ENCODE data around the gene CCDC149.

Gene CCDC149

DNA sequence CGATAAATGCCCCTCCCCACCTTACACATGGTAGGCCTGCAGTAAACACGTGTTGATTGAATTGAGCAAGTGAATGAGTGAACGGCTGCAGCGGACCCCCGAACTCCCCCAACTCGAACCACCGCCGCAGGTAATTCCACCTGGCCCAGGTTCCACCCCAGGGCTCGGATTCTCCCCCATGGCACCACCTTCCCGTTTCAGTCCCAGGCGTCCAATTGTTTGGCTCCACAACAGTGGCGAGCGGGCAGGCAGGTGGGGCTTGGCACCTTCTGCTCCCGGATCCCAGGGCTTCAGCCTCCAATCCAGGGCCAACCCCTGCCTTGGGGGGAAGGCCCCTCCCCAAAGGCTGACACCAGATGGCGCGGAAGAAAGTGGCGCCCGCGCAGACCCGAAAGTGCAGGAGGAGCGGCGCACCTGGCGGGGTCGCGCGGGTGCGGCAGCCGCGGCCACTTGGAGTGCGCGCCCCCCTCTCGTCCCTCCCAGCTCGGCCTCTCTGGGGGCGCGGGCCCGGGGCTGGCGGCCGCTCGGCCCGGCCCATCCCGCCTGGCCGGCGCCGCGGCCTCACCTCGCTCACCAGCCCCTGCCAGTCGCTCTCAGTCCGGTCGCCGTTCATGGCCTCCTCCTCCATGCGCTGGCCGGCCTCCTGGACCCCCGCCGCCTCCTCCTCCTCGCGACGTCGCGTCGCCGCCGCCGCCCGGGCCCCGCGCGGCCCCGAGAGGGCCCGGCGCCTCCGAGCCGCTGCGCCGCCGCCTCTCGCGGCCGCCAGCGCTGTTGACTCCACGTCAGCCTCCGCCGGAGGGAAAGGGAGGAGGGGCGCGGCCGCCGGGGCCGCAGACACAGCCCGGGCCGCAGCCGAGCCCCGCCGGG is at the start of gene CCDC149:
Gene CCDC149, minus strand, starts transcription at position 791 of the 867 bp plus-strand sequence. Its CDS starts 178 bp downstream, at position 613.
- no peak for DNase-seq (ENCODE audit: low read depth)

DNA sequence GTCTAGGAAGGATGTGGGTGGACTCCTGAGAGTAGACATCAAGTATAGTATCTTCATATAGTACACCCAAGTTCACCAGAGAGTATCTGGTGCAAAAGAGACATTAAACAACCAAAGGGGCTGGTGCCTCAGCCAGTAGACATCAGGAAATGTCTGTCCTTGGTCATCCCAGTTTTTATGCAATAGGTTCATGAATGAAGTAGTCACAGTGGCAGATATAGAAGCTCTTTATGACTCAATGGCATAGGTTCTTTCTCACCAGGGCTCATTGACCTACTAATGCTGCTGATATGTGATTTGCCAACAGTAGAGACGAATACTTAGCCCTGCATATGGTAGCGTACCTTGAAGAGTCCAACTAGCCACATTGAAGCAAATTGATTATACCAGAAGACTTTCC is 45.0 kb upstream of the CCDC149 start:
- no peak for DNase-seq (ENCODE audit: low read depth)

DNA sequence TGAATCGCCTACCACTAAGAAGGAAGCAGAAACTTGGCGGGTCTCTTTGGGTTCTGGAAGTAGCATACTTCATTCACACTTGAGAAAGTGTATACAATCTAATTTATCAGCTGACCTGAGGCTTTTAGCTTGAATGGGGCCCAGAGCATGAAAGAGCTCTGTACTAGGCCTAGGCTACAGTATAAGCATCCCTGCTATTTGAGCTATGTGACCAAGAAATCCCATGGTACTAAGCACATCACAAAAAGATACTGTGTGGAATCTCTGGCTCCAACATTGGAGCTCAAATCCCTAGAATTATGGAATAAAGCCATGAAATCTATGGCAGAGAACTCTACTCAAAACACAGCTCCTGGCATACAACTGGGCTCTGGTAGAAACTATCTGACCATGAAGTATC is 43.9 kb upstream of the CCDC149 start:
- no peak for DNase-seq (ENCODE audit: low read depth)

DNA sequence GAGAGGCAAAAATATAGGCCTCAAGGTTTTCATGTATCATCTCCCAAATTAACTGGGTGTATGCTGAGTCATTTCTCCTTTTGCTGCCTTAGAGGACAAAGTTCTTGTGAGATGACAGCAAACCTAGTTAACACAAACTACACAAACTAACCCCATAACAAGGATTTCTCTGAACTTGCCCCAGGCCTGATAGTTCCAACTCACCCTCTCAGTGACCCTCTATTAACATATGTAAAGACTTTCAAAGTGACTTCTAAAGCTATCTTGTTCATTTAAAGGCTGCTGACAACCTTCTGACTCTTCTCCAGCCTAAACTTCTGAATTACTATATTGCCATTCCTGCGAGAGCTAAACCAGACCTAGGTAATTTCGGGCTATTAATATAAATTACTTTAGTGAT is 43.2 kb upstream of the CCDC149 start:
- DNase-seq (ENCODE audit: low read depth): no peak

DNA sequence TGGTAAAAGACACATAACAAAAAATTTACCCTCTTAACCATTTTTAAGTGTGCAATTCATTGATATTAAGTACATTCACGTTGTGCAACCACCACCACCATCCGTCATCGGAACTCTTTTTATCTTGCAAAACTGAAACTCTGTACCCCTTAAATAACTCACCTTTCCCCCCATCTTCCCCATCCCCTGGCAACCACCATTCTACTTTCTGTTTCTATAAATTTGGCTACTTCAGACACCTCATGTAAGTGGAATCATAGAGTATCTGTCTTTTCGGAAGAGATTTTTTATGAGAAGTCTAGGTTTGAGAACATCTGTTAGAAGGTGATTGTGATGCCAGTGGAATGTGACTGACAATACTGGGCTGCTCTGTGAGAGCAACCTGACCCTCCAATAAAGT is 39.8 kb upstream of the CCDC149 start:
- no peak for DNase-seq (ENCODE audit: low read depth)

DNA sequence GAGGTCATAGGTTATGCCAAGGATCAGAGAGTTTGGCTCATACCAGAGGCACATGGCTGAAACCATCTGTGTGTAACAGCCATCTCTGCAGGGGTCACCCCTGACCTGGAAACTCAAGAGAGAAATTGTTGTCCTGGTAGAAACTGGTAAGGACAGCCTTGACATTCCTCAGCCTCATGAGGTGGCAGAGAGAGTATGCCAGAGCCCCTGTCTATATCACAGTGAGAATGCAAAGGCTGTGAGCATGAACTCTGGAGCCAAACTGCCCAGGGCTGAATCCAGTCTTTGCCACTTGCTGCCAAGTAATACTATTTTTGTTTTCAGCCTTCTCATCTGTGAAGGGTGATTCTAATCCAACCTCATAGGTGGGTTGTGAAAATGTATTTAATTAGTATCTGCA is 37.1 kb upstream of the CCDC149 start:
- DNase-seq (ENCODE audit: low read depth): no peak

DNA sequence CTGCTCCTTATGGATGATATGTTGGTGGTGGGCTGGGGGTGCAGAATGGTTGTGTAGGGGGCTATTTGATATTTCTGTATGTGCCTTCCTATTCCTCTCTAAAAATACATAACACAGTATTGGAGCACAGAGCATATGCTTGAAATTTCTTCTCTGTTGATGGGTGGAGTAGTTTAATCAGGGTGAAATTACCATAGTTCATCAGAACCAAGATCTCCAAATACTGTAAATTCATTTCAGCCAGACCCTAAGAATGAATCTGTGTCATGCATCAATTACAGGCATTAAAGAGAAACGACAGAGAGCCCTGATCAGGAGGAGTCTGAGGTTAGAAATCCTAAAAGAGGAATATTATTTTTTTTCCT is 25.1 kb upstream of the CCDC149 start:
- DNase-seq (ENCODE audit: low read depth): no peak

DNA sequence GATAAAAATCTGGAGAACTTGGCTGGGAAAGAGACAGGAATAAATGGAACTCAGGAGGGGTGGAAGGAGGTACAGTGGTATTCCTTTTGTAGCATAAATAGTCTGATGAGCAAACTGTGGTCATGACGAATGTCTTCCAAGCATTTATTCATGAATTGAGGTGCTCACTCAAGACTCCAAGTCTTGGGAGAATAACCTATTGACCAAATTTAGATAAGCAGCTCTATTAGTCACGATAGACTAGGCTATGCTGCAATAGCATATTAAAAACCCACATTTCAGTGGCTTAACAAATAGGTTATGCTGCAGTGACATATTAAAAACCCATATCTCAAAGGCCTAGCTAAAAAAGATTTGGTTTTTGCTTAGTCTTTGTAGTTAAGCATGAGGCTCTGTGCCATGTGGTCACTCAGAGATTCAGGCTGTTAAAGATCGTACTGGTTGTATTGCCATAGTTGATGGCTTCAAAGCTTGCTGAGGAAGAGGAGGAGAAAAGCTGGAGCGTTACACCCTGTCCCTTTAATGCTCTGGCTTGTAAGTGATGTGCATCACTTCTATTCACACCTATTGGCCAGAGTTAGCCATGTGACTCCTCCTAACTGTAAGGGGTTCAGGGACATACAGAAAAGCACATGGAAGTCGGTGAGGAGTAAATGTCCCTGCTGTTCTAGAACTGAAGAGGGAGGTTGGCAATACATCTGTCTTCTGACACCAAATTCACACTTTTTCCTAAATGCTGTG is 24.5 kb upstream of the CCDC149 start:
- DNase-seq (ENCODE audit: low read depth): no peak

DNA sequence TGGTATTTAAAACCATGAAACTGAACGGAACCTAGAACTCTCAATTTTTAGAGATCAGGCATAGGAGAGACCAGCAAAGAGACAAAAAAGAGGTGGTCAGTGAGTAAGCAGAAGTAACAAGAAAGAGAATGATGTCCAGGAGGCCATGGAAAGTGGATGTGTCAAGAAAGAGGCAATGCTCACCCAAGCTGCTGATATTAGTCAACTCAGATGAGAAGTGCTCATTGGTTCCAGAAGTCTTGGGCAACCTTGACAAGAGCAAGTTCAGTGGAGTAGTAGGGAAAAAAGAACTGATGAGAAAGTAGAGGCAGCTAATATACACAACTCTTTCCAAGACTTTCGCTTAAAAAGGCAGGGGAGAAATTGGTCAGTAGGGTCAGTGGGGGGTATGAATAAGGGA is 23.0 kb upstream of the CCDC149 start:
- DNase-seq (ENCODE audit: low read depth): no peak

DNA sequence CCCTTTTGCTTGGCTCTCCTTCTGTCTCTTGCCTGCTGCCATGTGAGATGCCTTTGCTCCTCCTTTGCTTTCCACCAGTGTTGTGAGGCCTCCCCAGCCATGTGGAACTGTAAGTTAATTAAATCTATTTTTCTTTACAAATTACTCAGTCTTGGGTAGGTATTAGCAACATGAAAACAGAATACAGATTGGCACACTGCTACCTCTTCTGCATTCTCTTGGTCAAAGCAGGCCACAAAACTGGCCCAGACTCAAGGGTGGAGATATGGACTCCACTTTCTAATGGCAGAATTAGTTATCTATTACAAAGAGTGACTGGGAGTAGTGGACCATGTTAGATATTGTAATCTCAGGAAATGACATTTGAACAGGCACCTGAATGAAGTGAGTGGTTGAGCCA is 21.5 kb upstream of the CCDC149 start:
- no peak for DNase-seq (ENCODE audit: low read depth)

DNA sequence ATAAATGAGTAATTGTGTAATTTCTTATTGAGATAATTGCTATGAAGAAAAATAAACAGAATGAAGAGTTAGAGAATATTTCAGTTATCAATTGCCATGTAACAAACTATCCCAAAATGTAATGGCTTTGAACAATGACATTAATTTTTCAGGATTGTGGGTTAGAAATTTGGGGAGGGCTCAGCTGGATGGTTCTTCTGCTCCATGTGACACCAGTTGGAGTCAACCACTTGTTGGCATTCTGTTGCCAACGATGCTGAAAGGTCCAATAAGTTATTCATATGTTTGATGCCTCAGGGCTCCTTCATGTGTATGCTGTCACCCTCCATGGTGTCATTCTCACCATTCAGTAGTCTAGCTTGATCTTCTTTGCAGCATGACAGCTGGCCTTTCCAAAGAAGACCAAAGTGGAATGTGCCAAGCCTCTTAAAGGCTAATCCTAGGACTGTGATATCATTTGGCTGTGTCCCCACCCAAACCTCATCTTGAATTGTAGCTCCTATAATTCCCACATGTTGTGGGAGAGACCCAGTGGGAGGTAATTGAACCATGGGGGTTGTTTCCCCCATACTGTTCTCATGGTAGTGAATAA is 20.9 kb upstream of the CCDC149 start:
- no peak for DNase-seq (ENCODE audit: low read depth)

DNA sequence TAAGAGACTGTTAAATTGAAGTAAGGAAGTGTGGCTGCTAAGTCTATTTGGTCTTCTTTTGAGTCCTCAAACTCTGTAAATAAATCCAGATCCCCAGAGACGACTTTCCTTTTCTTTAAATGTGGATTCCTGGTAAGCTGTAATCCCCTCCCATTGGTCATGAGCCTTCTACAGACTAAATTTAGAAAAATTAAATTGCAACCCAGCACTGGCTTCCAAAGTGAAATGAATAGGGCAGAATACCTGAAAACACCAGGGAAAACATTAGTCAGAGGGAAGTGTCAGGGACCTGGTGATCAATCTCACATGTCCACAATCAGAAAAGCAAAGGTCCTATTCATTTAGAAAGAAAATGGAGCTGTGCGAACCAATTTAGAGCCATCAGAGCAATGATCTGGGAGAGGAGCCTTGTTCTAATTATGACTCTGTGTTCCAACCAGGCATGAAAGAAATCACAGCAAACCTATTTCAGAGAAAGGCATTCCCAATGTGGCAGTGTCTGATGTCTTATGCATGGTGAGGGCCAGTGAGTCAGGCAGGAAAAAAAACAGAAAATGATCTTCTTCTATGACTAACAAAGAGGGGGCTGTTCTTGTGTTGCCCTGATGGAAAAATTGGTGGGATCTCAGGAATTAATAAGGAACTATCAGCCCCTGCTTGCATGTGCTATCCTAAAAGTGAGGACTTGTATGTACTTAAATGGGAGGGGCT is 19.8 kb upstream of the CCDC149 start:
- no peak for DNase-seq (ENCODE audit: low read depth)

DNA sequence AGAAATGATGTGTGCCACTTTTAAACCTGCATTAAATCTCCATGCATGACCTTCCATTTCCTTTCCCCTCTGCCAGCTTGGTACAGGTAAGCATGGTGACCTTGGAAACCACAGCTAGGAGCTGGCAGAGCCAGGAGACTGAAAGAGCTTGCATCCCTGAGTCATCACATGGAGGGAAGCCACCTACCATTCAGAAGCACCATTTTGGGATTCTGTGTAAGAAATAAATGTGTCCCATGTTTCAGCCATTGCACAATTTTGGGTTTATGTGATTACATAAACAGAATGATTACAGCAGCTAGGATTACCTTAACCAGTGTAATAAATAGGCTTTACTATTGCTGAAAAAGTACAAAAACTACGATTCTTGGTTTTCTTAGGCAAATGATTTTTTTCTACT is 17.3 kb upstream of the CCDC149 start:
- no peak for DNase-seq (ENCODE audit: low read depth)

DNA sequence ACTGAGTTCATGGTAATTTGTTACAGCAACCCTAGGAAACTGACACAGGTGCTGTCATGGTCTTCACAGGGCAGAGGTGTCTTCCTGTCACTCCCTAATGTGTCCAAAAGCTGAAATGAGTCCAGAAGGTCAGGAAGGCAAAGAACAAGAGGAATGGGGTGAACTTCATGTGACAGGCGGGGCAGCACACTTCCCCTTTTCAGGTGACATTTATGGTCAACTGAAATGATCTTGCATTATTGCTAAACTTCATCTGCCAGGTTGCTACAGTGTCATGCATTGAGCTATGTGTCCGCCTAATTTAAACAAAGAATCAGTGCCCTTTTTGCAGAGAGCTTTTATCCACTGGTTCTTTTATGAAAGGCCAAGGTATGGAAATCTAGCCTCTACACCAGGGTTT is 15.9 kb upstream of the CCDC149 start:
- DNase-seq (ENCODE audit: low read depth): no peak

DNA sequence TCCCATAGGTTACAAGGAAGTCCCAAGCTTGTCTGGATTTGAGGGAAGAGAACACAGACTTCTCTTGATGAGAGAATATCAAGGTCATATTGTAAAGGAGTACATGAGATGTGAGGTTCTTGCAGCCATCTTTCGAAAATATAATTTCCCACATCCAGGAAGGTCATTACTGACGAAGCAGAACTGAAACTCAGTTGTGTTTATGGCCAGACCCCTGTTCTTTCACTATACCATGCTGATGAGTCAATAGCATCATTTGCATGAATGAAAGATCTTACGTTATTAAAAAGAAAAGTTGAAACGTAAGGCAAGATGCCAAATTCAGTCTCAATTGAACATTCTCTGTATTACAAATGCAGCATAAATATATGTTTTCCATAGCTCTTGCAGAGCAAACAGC is 14.2 kb upstream of the CCDC149 start:
- DNase-seq (ENCODE audit: low read depth): no peak

DNA sequence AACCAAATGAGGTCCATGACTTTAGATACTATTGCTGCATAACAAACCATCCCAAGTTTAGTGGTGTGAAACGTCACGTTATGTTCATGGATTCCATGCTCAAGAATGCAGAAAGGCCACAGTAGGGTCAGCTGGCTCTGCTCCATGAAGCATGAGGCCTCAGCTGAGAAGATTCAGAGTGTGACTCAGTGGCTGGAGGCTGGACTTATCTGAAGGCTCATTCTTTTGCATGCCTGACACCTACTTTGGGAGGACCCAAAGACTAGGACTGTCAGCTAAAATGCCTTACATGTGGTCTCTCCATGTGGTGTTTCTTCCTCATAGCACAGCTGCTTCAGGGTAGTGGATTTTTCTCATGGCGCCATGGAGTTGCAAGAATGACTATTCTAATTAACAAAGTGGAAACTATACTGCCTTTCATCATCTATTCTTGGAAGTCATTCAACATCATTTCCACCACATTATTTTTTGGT is 11.5 kb upstream of the CCDC149 start:
- no peak for DNase-seq (ENCODE audit: low read depth)

DNA sequence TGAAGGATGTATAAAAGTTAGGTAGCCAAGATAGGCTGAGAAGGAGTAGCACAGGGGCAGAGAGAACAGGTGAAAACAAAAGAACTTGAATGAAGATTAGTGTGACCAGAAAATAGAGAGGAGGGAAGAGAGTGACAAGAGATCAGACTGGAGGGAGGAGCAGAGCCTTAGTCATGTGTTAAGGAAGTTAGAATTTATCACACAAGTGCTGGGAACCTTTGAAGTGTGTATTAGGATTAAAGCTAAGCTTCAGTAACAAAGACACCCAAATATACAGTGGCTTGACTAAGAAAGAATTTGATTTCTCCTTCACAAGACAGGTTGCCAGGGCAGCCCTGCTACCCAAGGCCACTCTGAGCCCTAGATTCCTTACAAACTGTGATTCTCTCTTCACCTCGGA is 10.7 kb upstream of the CCDC149 start:
- no peak for DNase-seq (ENCODE audit: low read depth)

DNA sequence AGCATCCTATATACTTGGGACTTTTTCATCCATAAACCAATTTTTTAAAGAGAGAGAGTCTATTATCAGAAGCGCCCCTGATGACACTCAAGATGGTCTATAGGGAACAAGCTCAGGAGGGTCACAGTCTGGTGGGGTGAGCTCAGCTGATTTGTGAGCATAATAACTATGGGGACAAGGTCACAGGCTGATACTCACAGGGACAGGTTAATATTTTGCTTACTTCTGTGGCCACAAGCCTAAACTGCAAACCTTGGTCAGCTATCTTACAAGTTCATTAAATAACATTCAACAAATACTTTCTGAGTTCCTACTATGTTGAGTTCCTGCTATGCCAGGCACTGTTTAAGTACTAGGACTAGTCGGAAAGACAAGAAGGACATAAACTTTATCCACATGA is 10.2 kb upstream of the CCDC149 start:
- no peak for DNase-seq (ENCODE audit: low read depth)

DNA sequence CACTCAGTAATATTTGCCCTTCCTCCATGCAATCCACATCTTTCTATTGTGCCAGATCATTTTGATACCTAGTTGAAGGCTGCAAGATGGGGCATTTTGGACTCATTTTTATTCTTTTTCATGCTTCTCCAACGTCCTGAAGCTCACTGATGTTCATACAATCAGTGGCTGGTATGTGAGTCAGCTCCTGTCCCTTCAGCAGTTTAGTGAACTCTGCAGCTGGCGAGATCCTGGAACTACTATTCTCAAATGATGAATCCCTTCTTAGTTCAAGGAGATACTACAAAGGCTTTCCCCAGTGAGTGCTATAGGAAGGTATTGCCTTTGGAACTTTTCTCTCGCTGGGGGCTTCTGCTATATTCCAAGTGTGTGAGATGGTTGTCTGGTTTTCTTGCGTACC is 9.6 kb upstream of the CCDC149 start:
- DNase-seq (ENCODE audit: low read depth): no peak

DNA sequence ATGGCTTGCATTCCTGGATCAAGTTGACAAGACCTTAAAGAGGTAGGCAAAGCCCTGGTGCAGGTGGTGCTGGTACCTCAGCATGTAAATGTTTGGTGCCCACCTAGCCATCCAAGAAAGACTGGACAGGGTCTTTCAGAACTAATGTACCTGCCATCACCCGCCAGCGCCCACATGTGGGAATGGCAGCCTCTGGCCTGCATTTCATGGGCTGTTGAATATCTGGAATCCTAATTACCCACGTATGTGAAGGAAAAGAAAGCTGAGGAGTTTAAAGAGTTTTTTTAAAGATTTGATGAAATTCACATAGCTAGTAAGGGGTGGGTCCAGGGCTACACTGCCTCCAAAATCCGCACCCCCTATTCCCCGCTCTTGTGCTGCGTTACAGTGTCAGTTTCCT is 8.6 kb upstream of the CCDC149 start:
- DNase-seq (ENCODE audit: low read depth): no peak

DNA sequence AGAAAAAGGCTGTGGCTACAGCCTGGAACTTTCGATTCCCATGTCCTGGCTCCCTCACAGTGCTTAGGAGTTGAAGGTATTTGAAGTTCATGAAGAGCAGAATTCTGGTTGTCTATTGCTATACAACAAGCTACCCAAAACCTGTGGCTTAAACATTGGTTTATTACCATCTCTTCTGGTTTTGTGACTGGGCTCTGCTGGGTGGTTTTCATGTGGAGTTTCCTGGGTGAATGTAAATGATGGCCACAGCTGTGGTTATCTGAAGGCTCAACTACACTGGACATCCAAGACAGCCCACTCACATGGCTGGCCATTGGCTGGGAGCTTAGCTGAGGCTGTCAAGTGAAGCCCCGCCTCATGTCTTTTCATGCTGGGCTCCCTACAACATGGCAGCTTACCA is 7.2 kb upstream of the CCDC149 start:
- DNase-seq (ENCODE audit: low read depth): no peak

DNA sequence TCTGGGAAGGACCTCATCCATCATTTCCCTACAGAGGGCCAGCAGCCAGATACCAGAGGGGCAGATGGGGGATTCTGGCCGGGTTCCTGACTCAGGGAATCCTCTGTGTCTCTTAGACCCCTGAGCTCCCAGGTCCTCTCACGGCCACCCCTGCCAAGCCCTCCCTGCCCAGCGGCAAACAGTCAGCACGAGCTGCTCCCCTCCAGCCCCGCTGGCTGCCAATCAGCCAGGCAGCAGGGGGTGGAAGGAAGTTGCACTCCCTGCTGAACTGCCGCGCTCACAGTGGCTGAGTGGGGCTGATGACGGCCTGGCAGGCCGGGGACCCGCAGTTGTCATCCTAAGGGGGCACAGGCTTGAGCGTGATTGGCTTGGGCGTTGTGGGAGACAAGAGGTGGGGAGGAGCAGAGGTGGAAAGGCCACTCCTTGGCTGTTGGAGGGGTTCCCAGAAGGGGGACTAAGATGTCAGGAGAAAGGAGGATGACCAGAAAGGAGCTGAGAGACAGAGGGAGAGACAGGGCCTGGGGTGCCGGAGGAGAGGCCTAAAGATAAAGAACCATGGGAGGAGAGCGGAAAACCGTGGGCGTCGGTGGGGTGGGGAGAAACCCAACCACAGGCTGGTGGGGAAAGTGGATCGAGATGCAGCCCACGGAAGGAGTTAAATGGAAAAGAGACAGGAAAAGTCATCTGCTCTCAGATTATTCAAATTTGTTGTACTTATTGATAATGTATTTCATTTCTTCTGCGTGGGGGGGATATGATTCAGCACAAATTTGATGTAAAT is 4.4 kb upstream of the CCDC149 start:
- no peak for DNase-seq (ENCODE audit: low read depth)
